ENCODE results near the gene ZNF805. TPM values are rescaled to one million over a fixed set of nuclear protein-coding genes. Genes with fewer than 3 reads are reported as not detected.

ZNF805 gene
- total RNA-seq, 1 experiment from 2014 or later, result 15.4 TPM

- Mint-ChIP-seq H3K9me3 (no peaks in the 10 kb centered on the region; a peak in 1 of 5 replicates), H3K4me3 (no peak overlapping the region), H3K27me3 (ENCODE audit: low read depth) (peaks cover 13% of the 10 kb centered on the region), H3K27ac (no peak overlapping the region), H3K36me3 (ENCODE audit: insufficient read depth in 1 of 3, low read depth in 3 of 3) (no peaks in the 10 kb centered on the region), H3K4me1 (peaks cover 7% of the 10 kb centered on the region in 2 experiments; a peak in 2 of 4 replicates)
- Histone ChIP-seq H3K56ac (ENCODE audit: insufficient read length, low read depth, low read length) (no peak overlapping the region), H3K27ac (ENCODE audit: insufficient read length, low read depth, low read length) (no peak overlapping the region), H2BK20ac (ENCODE audit: low read depth, low read length, poor library complexity, severe bottlenecking) (no peak overlapping the region), H3K14ac (ENCODE audit: insufficient read depth, low read length) (no peak overlapping the region), H4K91ac (ENCODE audit: insufficient read length, low read depth, low read length) (no peak overlapping the region), H2BK15ac (ENCODE audit: low read depth, low read length) (no peak overlapping the region), H4K8ac (replicated peaks; ENCODE audit: insufficient read length, low read depth, low read length) (no peak overlapping the region), H3K9me3 (ENCODE audit: control insufficient read depth, low read depth, low read length) (no peaks in the 10 kb centered on the region), H3K23ac (ENCODE audit: insufficient read length, low read depth, low read length) (no peak overlapping the region), H2AK5ac (ENCODE audit: insufficient read length, low read length) (no peak overlapping the region), H4K20me1 (ENCODE audit: control insufficient read depth, insufficient read depth, insufficient read length) (no peaks in the 10 kb centered on the region), H4K5ac (ENCODE audit: insufficient read length, low read depth, low read length) (no peak overlapping the region), H3K27me3 (ENCODE audit: insufficient read depth, low read length) (no peaks in the 10 kb centered on the region), H3K18ac (ENCODE audit: insufficient read length, low read depth, low read length) (no peak overlapping the region), H3K4me1 (ENCODE audit: insufficient read depth, low read length) (no peaks in the 10 kb centered on the region), H2BK120ac (ENCODE audit: low read depth, low read length, poor library complexity, severe bottlenecking) (no peak overlapping the region), H3K79me1 (ENCODE audit: insufficient read depth, low read depth, low read length, poor library complexity, severe bottlenecking) (no peaks in the 10 kb centered on the region), H3K4ac (ENCODE audit: low read depth, low read length) (no peak overlapping the region), H3K79me2 (ENCODE audit: insufficient read depth, low read length) (no peaks in the 10 kb centered on the region), H3K4me2 (ENCODE audit: insufficient read depth, insufficient read length, low read length) (no peak overlapping the region), H2AFZ (ENCODE audit: low read length) (no peak overlapping the region), H3K23me2 (ENCODE audit: insufficient read length, low read depth, low read length, poor library complexity, severe bottlenecking) (no peaks in the 10 kb centered on the region), H3T11ph (ENCODE audit: low read length) (no peak overlapping the region), H2BK12ac (ENCODE audit: insufficient read length, low read depth, low read length) (no peak overlapping the region), H2BK5ac (ENCODE audit: insufficient read length, low read length) (no peak overlapping the region), H3K9ac (ENCODE audit: extremely low read depth, insufficient read length, low read length) (no peak overlapping the region)
- no peak for DNase-seq
- no CpG with 5 or more reads among the region's 5 CpGs for WGBS (ENCODE audit: extremely low coverage, insufficient read length, low lambda C conversion rate)
- TF ChIP-seq CTCF (conservative IDR thresholded peaks at IDR 0.05), result no peak
These were observed 12.9 kb upstream of the ZNF805 start for GRCh38 chr19:57227502-57227901.

Measured in H9 (cell line).